Sigmoid colon (tissue), 7 donors: ENCODE data around the gene PARD3. TPM values are rescaled to one million over a fixed set of nuclear protein-coding genes. Genes with fewer than 3 reads are reported as not detected.

Source experiments
- DNase-seq: peaks from one replicate; pipeline ENCODE4 v3.0.0-alpha.2; 2019
- H3K27ac ChIP-seq, 4 donors: fragments of 200-600 bp; sonication (generic); one replicate each; pipeline ENCODE4 v1.5.1; 2016 to 2019; ENCODE audit warnings: mild to moderate bottlenecking in 1 of 4
- H3K27me3 ChIP-seq, 3 donors: fragments of 200-600 bp; sonication (generic); one replicate each; pipeline ENCODE4 v1.5.1; 2019; ENCODE audit warnings: mild to moderate bottlenecking in 1 of 3
- H3K36me3 ChIP-seq, 4 donors: fragments of 200-600 bp; sonication (generic); one replicate each; pipeline ENCODE4 v1.5.1; 2016 to 2019
- H3K4me1 ChIP-seq, 4 donors: fragments of 200-600 bp; sonication (generic); one replicate each; pipeline ENCODE4 v1.5.1; 2017 to 2019
- H3K4me3 ChIP-seq, 4 donors: fragments of 200-600 bp; sonication (generic); one replicate each; pipeline ENCODE4 v1.5.1; 2017 to 2019; ENCODE audit warnings: mild to moderate bottlenecking in 2 of 4, moderate library complexity in 1 of 4
- H3K9me3 ChIP-seq, 4 donors: fragments of 200-600 bp in 3 of 4; sonication (generic) in 3 of 4; one replicate each; pipeline versions ENCODE4 v1.5.1 to v1.6.1; 2013 to 2019
- CTCF ChIP-seq, 4 experiments: fragments of 450-650 bp in 3 of 4; fragments of 200-600 bp in 1 of 4; IDR thresholded peaks; one replicate each; pipeline ENCODE4 v1.5.1; 2016 to 2019; ENCODE audit warnings: antibody characterized with exemption in 4 of 4, mild to moderate bottlenecking in 3 of 4, moderate library complexity in 2 of 4
- EP300 ChIP-seq, 4 donors: sonication (generic); formaldehyde crosslinking; IDR thresholded peaks; one replicate each; pipeline ENCODE4 v1.6.1; 2017; ENCODE audit warnings: antibody characterized with exemption in 4 of 4
- POLR2A ChIP-seq, 2 donors: fragments of 450-650 bp; IDR thresholded peaks; one replicate each; pipeline ENCODE4 v1.6.1; 2016; ENCODE audit warnings: antibody characterized with exemption in 2 of 2, mild to moderate bottlenecking in 2 of 2, moderate library complexity in 2 of 2
- POLR2AphosphoS5 ChIP-seq, 4 donors: sonication (generic); formaldehyde crosslinking; IDR thresholded peaks; one replicate each; pipeline ENCODE4 v1.6.1; 2017; ENCODE audit warnings: antibody characterized with exemption in 4 of 4
- WGBS, 2 donors: extraction: QIAGEN DNeasy Blood & Tissue Kit; methylation state at CpG; one replicate each; pipeline ENCODE4 v1.1.7; 2013; 5-methylcytosine and 5-hydroxymethylcytosine counted together
- intact Hi-C: fragments of 100-400 bp; cut with DNase I; formaldehyde crosslinking; loops from one replicate; pipeline ENCODE4 v1.15.1; 2023
- polyA plus RNA-seq, 3 donors: library from polyadenylated mRNA; stranded (reverse); fragments of 200-250 nt; gene quantifications; one replicate each; pipeline ENCODE4 v1.2.3, GENCODE V29; 2013
- total RNA-seq, 4 donors: library from RNA; depleted of rRNA; stranded (reverse); fragments of >200 nt; gene quantifications; one replicate each; pipeline ENCODE4 v1.1.0, GENCODE V29; 2016
- donor health status: healthy with polysubstance abuse.
- donor health status: Bipolar disorder and iron deficiency.
- donor health status: healthy.

PARD3 gene
- total and polyA plus RNA-seq, 7 donors, result 17.5 to 96.4 (median 75.9) TPM

GRCh38 chr10:34292194-34292565 is 522.9 kb downstream of the PARD3 start:
- DNase-seq, result no peak
- no peaks in the 10 kb centered on the region for H3K36me3 ChIP-seq
- intact Hi-C loops, result no loop called here
- peaks cover 0 to 17% (median 11%) of the 10 kb centered on the region in 4 donors for H3K4me1 ChIP-seq
- no peaks in the 10 kb centered on the region for H3K9me3 ChIP-seq
- peak overlapping the region in 1 of 4 donors; percentile 32 for H3K27ac ChIP-seq
- H3K27me3 ChIP-seq, result no peaks in the 10 kb centered on the region
- TF ChIP-seq POLR2A (IDR thresholded peaks at IDR 0.05), result no peak
- WGBS, 2 donors, result 82 to 89% methylated on average over 4 of the region's 4 CpGs
- no peak overlapping the region for H3K4me3 ChIP-seq

DNA sequence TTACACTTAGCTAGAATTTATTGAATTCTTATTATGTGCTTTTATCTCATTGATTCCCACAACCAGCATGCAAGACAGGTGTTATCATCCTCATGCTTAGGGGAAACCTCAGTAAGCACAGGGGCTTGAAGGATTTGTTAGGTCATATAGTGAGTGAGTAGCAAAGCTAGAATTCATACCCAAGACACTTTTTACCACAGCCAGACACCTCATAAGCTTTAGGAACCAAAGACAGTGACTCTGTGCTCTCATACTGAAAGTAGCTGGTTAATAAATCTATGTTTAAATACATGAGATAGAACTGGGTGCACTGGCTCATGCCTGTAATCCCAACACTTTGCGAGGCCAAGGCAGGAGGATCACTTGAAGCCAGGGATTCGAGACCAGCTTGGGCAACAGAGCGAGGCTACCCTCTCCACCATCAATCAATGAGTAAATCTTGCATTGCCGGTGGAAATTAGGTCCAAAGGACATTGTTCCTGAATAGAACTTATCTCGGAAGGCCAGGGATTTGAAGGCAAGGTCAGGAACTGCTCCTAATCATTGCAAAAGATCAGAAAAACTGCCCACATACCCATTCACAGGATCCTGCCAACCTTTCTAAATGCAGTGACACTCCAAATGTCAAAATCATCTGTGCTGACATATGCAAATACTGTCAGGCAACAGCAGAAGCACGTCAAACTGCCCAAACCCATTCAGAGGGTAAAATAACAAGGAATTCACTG is 523.5 kb downstream of the PARD3 start:
- WGBS, 2 donors, result 82 to 91% methylated on average over 6 of the region's 6 CpGs
- TF ChIP-seq POLR2AphosphoS5 (IDR thresholded peaks at IDR 0.05) (no peak), CTCF (IDR thresholded peaks at IDR 0.05) (no peak), POLR2A (IDR thresholded peaks at IDR 0.05) (no peak), EP300 (IDR thresholded peaks at IDR 0.05) (no peak)
- intact Hi-C loops, result no loop called here
- Histone ChIP-seq H3K27me3 (no peaks in the 10 kb centered on the region), H3K9me3 (no peaks in the 10 kb centered on the region), H3K4me3 (no peak overlapping the region), H3K36me3 (no peaks in the 10 kb centered on the region), H3K27ac (peak overlapping the region in 2 of 4 donors; percentile 32 to 34), H3K4me1 (peaks cover 0 to 17% (median 11%) of the 10 kb centered on the region in 4 donors)
- DNase-seq, result no peak

GRCh38 chr10:34290412-34291081 is 524.5 kb downstream of the PARD3 start:
- H3K36me3 ChIP-seq, result no peaks in the 10 kb centered on the region
- H3K4me1 ChIP-seq, result peaks cover 0 to 11% (median 9%) of the 10 kb centered on the region in 4 donors
- no peaks in the 10 kb centered on the region for H3K9me3 ChIP-seq
- H3K27me3 ChIP-seq, result no peaks in the 10 kb centered on the region
- no peak for TF ChIP-seq POLR2A (IDR thresholded peaks at IDR 0.05)
- TF ChIP-seq CTCF (IDR thresholded peaks at IDR 0.05), result no peak
- peak; percentile 66 to 87 (median 82) for TF ChIP-seq POLR2AphosphoS5 (IDR thresholded peaks at IDR 0.05)
- peak in 1 of 4 donors; percentile 47 for TF ChIP-seq EP300 (IDR thresholded peaks at IDR 0.05)
- DNase-seq, result peak; percentile 89
- intact Hi-C loops, result no loop called here
- peak overlapping the region in 2 of 4 donors; percentile 32 to 49 for H3K27ac ChIP-seq
- H3K4me3 ChIP-seq, result no peak overlapping the region
- WGBS, 2 donors, result 91 to 96% methylated on average over 2 of the region's 2 CpGs

DNA sequence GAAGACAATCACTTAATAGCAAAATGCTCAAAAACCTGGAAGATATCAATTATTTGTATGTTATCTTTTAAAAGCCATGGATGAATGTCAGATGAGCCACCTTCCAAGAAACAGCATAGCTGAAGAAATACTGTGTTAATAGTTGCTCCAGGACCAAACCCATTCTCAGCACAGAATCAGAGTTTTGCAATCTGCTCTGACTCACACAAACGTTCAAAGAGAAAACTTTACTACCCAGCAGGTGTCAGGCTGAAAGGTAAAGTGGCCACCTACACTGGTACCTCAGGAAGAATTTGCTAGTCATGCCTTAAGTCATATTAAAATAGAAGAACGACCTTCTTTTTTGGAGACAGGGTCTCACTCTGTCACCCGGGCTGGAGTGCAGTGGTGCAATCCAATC is 526.5 kb downstream of the PARD3 start:
- Histone ChIP-seq H3K4me3 (no peak overlapping the region), H3K9me3 (no peaks in the 10 kb centered on the region), H3K27me3 (no peaks in the 10 kb centered on the region), H3K4me1 (peaks cover 0 to 11% (median 7%) of the 10 kb centered on the region in 4 donors), H3K27ac (no peak overlapping the region), H3K36me3 (no peaks in the 10 kb centered on the region)
- TF ChIP-seq POLR2A (IDR thresholded peaks at IDR 0.05), result no peak
- no peak for TF ChIP-seq CTCF (IDR thresholded peaks at IDR 0.05)
- TF ChIP-seq EP300 (IDR thresholded peaks at IDR 0.05), result no peak
- no peak for TF ChIP-seq POLR2AphosphoS5 (IDR thresholded peaks at IDR 0.05)
- 66 to 83% methylated on average over 3 of the region's 3 CpGs for WGBS, 2 donors
- intact Hi-C loops, result no loop called here
- no peak for DNase-seq

DNA sequence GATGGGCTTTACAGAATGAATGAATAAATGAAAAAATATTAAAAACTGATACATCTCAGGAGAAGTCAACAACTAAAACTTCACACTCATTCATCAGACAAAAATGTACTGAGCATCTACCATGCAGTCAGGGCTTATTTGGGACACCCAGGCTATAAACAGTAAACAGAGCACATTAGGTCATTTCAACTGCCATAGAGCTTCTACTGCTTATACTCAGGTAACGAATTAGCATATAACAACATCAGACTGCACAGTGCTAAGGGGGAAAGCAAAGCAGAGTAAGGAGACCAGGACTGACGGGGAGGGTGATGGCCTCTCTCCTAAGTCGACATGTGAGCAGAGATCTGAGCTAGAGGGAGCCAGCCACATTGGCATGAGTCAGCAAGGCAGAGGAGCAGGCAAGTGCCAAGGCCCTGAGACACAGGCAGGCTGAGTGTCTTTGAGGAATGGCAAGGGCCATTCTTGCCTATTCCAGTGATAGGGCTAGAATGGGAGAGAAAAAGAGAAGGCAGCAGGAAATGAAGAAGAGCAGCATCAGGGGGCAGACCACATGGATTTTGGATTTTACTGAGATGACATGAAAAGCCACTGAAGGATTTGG is 528.9 kb downstream of the PARD3 start:
- intact Hi-C loops, result no loop called here
- Histone ChIP-seq H3K9me3 (no peaks in the 10 kb centered on the region), H3K27ac (no peak overlapping the region), H3K27me3 (no peaks in the 10 kb centered on the region), H3K4me1 (peaks cover 0 to 10% (median 6%) of the 10 kb centered on the region in 4 donors), H3K36me3 (no peaks in the 10 kb centered on the region), H3K4me3 (no peak overlapping the region)
- no peak for TF ChIP-seq CTCF (IDR thresholded peaks at IDR 0.05)
- TF ChIP-seq POLR2AphosphoS5 (IDR thresholded peaks at IDR 0.05), result no peak
- no peak for TF ChIP-seq EP300 (IDR thresholded peaks at IDR 0.05)
- no peak for TF ChIP-seq POLR2A (IDR thresholded peaks at IDR 0.05)
- 83 to 86% methylated on average over 3 of the region's 3 CpGs for WGBS, 2 donors
- no peak for DNase-seq
